IMR-90 (cell line): Measurements from ENCODE around the gene MROH2A. TPM values are rescaled to one million over a fixed set of nuclear protein-coding genes. Genes with fewer than 3 reads are reported as not detected.
A peak's percentile ranks its signal among the peaks of the same experiment; 100 is the strongest.

Experiments used
- ATAC-seq: fragments of 200-7000 bp; cut with Tn5 transposase; 2 replicates; pipeline ENCODE4 v1.9.1; 2020; ENCODE audit warnings: low read depth, mild to moderate bottlenecking, moderate library complexity
- BruUV-seq: library from RNA; stranded (reverse); fragments of 400-500 nt; replicated peaks from 2 replicates; lab custom pipeline; 2021; lab: Mats Ljungman, UMichigan
- CTCF ChIA-PET: fragments of 300-600 bp; formaldehyde crosslinking; extraction: SDS; loops from one replicate; lab custom pipeline; 2021; ENCODE audit warnings: antibody characterized with exemption; lab: Yijun Ruan, JAX
- POLR2A ChIA-PET: fragments of 300-600 bp; sonication (Branson Sonifier 250); formaldehyde crosslinking; loops from one replicate; lab custom pipeline; 2022; ENCODE audit warnings: antibody characterized with exemption; ENCODE audit not compliant: unreplicated experiment; lab: Charles Lee
- DNase-seq: peaks from one replicate; pipeline ENCODE4 v3.0.0; 2013
- H2AFZ ChIP-seq: replicated peaks from 2 replicates; pipeline ENCODE3; 2013; ENCODE audit warnings: low read length, mild to moderate bottlenecking; ENCODE audit not compliant: poor library complexity
- H2AK5ac ChIP-seq: 2 replicates; pipeline ENCODE4 v1.6.1; 2013; ENCODE audit warnings: low read depth, low read length, inconsistent platforms
- H2AK9ac ChIP-seq: replicated peaks from 2 replicates; pipeline ENCODE3; 2013; ENCODE audit warnings: mild to moderate bottlenecking, low read depth, low read length, moderate library complexity; ENCODE audit not compliant: poor library complexity
- H2BK120ac ChIP-seq: 2 replicates; pipeline ENCODE4 v1.6.1; 2013; ENCODE audit warnings: low read depth, low read length, inconsistent platforms
- H2BK15ac ChIP-seq: 3 replicates; pipeline ENCODE4 v1.6.1; 2013; ENCODE audit warnings: low read depth, low read length, inconsistent platforms
- H2BK20ac ChIP-seq: 2 replicates; pipeline ENCODE4 v1.6.1; 2013; ENCODE audit warnings: low read depth, mild to moderate bottlenecking, inconsistent platforms, low read length, moderate library complexity
- H2BK5ac ChIP-seq: 2 replicates; pipeline ENCODE4 v1.6.1; 2013; ENCODE audit warnings: mild to moderate bottlenecking, low read depth, low read length, inconsistent platforms; ENCODE audit not compliant: poor library complexity, severe bottlenecking
- H3K14ac ChIP-seq: replicated peaks from 2 replicates; pipeline ENCODE4 v1.6.1; 2013; ENCODE audit warnings: low read depth, low read length, inconsistent platforms
- H3K18ac ChIP-seq: 2 replicates; pipeline ENCODE4 v1.6.1; 2013; ENCODE audit warnings: low read depth, low read length, control low read depth
- H3K23ac ChIP-seq: 2 replicates; pipeline ENCODE4 v1.6.1; 2013; ENCODE audit warnings: low read depth, low read length, inconsistent platforms
- H3K27ac ChIP-seq: 2 replicates; pipeline ENCODE4 v1.5.1; 2013; ENCODE audit warnings: mild to moderate bottlenecking, control low read depth, low read length; ENCODE audit not compliant: insufficient read depth
- H3K27me3 ChIP-seq: 2 replicates; pipeline ENCODE4 v1.6.1; 2013; ENCODE audit warnings: low read length; ENCODE audit not compliant: control insufficient read depth, insufficient read depth
- H3K36me3 ChIP-seq: 2 replicates; pipeline ENCODE4 v1.6.1; 2013; ENCODE audit warnings: low read length, mixed read lengths; ENCODE audit not compliant: control insufficient read depth, insufficient read depth
- H3K4ac ChIP-seq: 2 replicates; pipeline ENCODE4 v1.6.1; 2013; ENCODE audit warnings: low read depth, low read length, inconsistent platforms
- H3K4me1 ChIP-seq: 2 replicates; pipeline ENCODE4 v1.6.1; 2013; ENCODE audit warnings: low read length, mixed read lengths; ENCODE audit not compliant: control insufficient read depth, insufficient read depth
- H3K4me2 ChIP-seq: 2 replicates; pipeline ENCODE4 v1.6.1; 2013; ENCODE audit warnings: low read depth, mild to moderate bottlenecking, control low read depth, low read length, moderate library complexity
- H3K4me3 ChIP-seq: 2 replicates; pipeline ENCODE4 v1.5.1; 2013; ENCODE audit warnings: low read depth, mild to moderate bottlenecking, control low read depth, low read length, moderate library complexity; ENCODE audit not compliant: insufficient read depth
- H3K56ac ChIP-seq: 2 replicates; pipeline ENCODE4 v1.6.1; 2013; ENCODE audit warnings: low read length, inconsistent platforms; ENCODE audit not compliant: insufficient read depth; ENCODE audit errors: extremely low read depth
- H3K79me1 ChIP-seq, 2 experiments: 2 replicates each; pipeline ENCODE4 v1.6.1; 2013; ENCODE audit warnings: low read length in 2 of 2, inconsistent platforms in 1 of 2, low read depth in 1 of 2
- H3K9ac ChIP-seq: 2 replicates; pipeline ENCODE4 v1.6.1; 2013; ENCODE audit warnings: low read depth, low read length, control low read depth
- H3K9me1 ChIP-seq: 2 replicates; pipeline ENCODE4 v1.6.1; 2013; ENCODE audit warnings: low read length, inconsistent platforms; ENCODE audit not compliant: insufficient read depth
- H3K9me3 ChIP-seq: 2 replicates; pipeline ENCODE4 v1.6.1; 2013; ENCODE audit warnings: low read length; ENCODE audit not compliant: control insufficient read depth, insufficient read depth
- H4K20me1 ChIP-seq: 2 replicates; pipeline ENCODE4 v1.6.1; 2013; ENCODE audit warnings: low read length, inconsistent platforms; ENCODE audit not compliant: insufficient read depth
- H4K5ac ChIP-seq: 2 replicates; pipeline ENCODE4 v1.6.1; 2013; ENCODE audit warnings: mild to moderate bottlenecking, low read depth, low read length, control low read depth
- H4K8ac ChIP-seq, 2 experiments: 2 replicates each; pipeline ENCODE4 v1.6.1; 2013; ENCODE audit warnings: low read depth in 2 of 2, low read length in 2 of 2, control low read depth in 1 of 2, inconsistent platforms in 1 of 2
- H4K91ac ChIP-seq: 2 replicates; pipeline ENCODE4 v1.6.1; 2013; ENCODE audit warnings: low read depth, low read length, inconsistent platforms; ENCODE audit not compliant: insufficient read depth
- BHLHE40 ChIP-seq: fragments of 150-350 bp; IDR thresholded peaks from 2 replicates; pipeline ENCODE4 v1.6.1; 2016; ENCODE audit warnings: mild to moderate bottlenecking, low read depth, low read length
- MAZ ChIP-seq: IDR thresholded peaks from 2 replicates; pipeline ENCODE4 v1.6.1; 2012; ENCODE audit warnings: low read depth, mild to moderate bottlenecking, low read length, improper control_type of control experiment, moderate library complexity, borderline replicate concordance
- RFX5 ChIP-seq: IDR thresholded peaks from 2 replicates; pipeline ENCODE4 v1.8.0; 2012; ENCODE audit warnings: low read depth, mild to moderate bottlenecking, low read length, moderate library complexity
- WGBS, 2 experiments: methylation state at CpG; one replicate each; pipeline versions ENCODE4 v1.1.5 to v1.1.7; 2013; ENCODE audit warnings: missing lambda C conversion rate in 2 of 2; ENCODE audit not compliant: insufficient read length in 1 of 2; ENCODE audit errors: extremely low coverage in 2 of 2; 5-methylcytosine and 5-hydroxymethylcytosine counted together
- dilution Hi-C: fragments of 300-500 bp; cut with HindIII; formaldehyde crosslinking; loops from one replicate; pipeline ENCODE4 v1.14.3; 2018; ENCODE audit warnings: low sequenced_read_pairs; ENCODE audit not compliant: unreplicated experiment
- in situ Hi-C: fragments of 300-500 bp; cut with MboI; formaldehyde crosslinking; loops from 3 replicates; pipeline ENCODE4 v1.14.3; 2019; ENCODE audit warnings: low sequenced_read_pairs, inconsistent platforms, mixed read lengths
- intact Hi-C: fragments of 100-400 bp; cut with micrococcal nuclease; formaldehyde crosslinking; loops from 2 replicates; pipeline ENCODE4 v1.10.0; 2022
- polyA plus RNA-seq, 3 experiments: library from polyadenylated mRNA; depleted of rRNA; stranded (reverse); fragments of >200 nt; gene quantifications; 2 replicates each; pipeline ENCODE4 v1.2.3, GENCODE V29; 2012; ENCODE audit warnings: low replicate concordance in 1 of 3
- total RNA-seq: library from RNA; depleted of rRNA; stranded (reverse); fragments of >200 nt; gene quantifications from 2 replicates; pipeline ENCODE4 v1.2.3, GENCODE V29; 2012
- TF ChIP-seq, protein P1 (sequence below): conservative IDR thresholded peaks from 2 replicates; pipeline ENCODE4 v1.5.1; 2012; ENCODE audit warnings: mild to moderate bottlenecking, low read depth, low read length, improper control_type of control experiment
- TF ChIP-seq, protein P2 (sequence below): fragments of 150-350 bp; IDR thresholded peaks from 2 replicates; pipeline ENCODE4 v1.6.1; 2017; ENCODE audit warnings: mild to moderate bottlenecking, antibody characterized with exemption, low read length, low read depth
- TF ChIP-seq, protein P3 (sequence below): fragments of 150-350 bp; IDR thresholded peaks from 2 replicates; pipeline ENCODE4 v1.6.1; 2016; ENCODE audit warnings: low read depth, mild to moderate bottlenecking, low read length, moderate library complexity, borderline replicate concordance

Gene MROH2A
- total and polyA plus RNA-seq, 2 of the 4 experiments (the other 2 are of a cell fraction), result not detected

DNA sequence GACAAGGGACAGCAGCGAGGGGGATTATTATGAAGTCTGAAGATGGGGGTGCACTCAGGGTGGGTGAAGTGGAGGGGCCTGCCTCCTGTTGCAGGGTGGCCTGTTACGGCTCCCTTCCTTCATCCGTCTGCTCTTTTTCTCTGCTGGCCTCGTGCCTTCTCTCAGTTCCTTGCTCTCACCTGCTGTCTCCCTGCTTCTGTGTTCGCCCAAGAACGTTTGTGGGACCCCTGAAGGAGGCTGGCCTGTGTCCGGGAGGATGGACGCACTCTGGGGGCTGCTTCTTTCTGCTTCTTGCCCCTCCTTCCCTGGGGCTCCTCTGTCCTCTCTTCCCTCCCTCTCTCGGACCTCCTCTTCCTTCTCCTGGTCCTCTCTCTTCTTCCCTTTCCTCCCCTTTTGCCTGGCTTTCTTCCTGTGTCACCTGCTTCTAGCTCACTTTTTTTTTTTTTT is 13.8 kb downstream of the MROH2A start:
- Histone ChIP-seq H3K4me2 (no peak overlapping the region), H4K20me1 (no peaks in the 10 kb centered on the region), H4K91ac (no peak overlapping the region), H3K4me3 (no peak overlapping the region), H3K27me3 (peaks cover 8% of the 10 kb centered on the region), H3K18ac (no peak overlapping the region), H3K9me1 (no peaks in the 10 kb centered on the region), H2AK9ac (no peak overlapping the region), H3K4me1 (no peaks in the 10 kb centered on the region), H2AK5ac (no peak overlapping the region), H3K56ac (no peak overlapping the region), H3K4ac (no peak overlapping the region), H4K5ac (no peak overlapping the region), H3K27ac (no peak overlapping the region), H2AFZ (peak overlapping the region; percentile 43), H3K79me1 (no peaks in the 10 kb centered on the region), H3K14ac (no peak overlapping the region), H2BK120ac (no peak overlapping the region), H2BK5ac (no peak overlapping the region), H3K36me3 (no peaks in the 10 kb centered on the region), H3K23ac (no peak overlapping the region), H3K9me3 (no peaks in the 10 kb centered on the region), H2BK20ac (no peak overlapping the region), H3K9ac (no peak overlapping the region), H2BK15ac (no peak overlapping the region), H4K8ac (no peak overlapping the region)
- dilution Hi-C loops (no loop called here), intact Hi-C loops (no loop called here), in situ Hi-C loops (no loop called here)
- ATAC-seq, result no peak
- BruUV-seq, result no TSS peak
- DNase-seq, result no peak
- 60% methylated on average over 7 of the region's 9 CpGs; no CpG with 5 or more reads in 1 of the 2 experiments for WGBS, 2 experiments
- CTCF ChIA-PET, result no interaction called here
- TF ChIP-seq BHLHE40 (no peak), RFX5 (no peak), MAZ (no peak)
- TF ChIP-seq, protein P1, sequence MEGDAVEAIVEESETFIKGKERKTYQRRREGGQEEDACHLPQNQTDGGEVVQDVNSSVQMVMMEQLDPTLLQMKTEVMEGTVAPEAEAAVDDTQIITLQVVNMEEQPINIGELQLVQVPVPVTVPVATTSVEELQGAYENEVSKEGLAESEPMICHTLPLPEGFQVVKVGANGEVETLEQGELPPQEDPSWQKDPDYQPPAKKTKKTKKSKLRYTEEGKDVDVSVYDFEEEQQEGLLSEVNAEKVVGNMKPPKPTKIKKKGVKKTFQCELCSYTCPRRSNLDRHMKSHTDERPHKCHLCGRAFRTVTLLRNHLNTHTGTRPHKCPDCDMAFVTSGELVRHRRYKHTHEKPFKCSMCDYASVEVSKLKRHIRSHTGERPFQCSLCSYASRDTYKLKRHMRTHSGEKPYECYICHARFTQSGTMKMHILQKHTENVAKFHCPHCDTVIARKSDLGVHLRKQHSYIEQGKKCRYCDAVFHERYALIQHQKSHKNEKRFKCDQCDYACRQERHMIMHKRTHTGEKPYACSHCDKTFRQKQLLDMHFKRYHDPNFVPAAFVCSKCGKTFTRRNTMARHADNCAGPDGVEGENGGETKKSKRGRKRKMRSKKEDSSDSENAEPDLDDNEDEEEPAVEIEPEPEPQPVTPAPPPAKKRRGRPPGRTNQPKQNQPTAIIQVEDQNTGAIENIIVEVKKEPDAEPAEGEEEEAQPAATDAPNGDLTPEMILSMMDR, result no peak
- TF ChIP-seq, protein P2, sequence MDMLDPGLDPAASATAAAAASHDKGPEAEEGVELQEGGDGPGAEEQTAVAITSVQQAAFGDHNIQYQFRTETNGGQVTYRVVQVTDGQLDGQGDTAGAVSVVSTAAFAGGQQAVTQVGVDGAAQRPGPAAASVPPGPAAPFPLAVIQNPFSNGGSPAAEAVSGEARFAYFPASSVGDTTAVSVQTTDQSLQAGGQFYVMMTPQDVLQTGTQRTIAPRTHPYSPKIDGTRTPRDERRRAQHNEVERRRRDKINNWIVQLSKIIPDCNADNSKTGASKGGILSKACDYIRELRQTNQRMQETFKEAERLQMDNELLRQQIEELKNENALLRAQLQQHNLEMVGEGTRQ, result no peak
- TF ChIP-seq, protein P3, sequence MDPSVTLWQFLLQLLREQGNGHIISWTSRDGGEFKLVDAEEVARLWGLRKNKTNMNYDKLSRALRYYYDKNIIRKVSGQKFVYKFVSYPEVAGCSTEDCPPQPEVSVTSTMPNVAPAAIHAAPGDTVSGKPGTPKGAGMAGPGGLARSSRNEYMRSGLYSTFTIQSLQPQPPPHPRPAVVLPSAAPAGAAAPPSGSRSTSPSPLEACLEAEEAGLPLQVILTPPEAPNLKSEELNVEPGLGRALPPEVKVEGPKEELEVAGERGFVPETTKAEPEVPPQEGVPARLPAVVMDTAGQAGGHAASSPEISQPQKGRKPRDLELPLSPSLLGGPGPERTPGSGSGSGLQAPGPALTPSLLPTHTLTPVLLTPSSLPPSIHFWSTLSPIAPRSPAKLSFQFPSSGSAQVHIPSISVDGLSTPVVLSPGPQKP, result no peak
- POLR2A ChIA-PET, result no interaction called here
